SIG-M5 treated with dmso at 0.1 percent for 504 hours (cell line): Measurements from ENCODE around the gene GNRH2.
A peak's percentile ranks its signal among the peaks of the same experiment; 100 is the strongest.
"Not testable (repeated sequence)": the region's sequence is repeated elsewhere in the genome, so short reads cannot be mapped to it uniquely, and the experiment has no call there.

Experiments used
- DNase-seq: peaks from one replicate; lab custom pipeline; 2025; ENCODE audit not compliant: unreplicated experiment; lab: John Stamatoyannopoulos, UW

GNRH2 gene

GRCh38 chr20:3072530-3073250 is 29.3 kb downstream of the GNRH2 start:
- DNase-seq, result no peak

- not testable (repeated sequence) for DNase-seq
Observed at GRCh38 chr20:3073251-3073643, 29.8 kb downstream of the GNRH2 start.

- DNase-seq, result no peak
Observed at GRCh38 chr20:3074812-3075211, 31.4 kb downstream of the GNRH2 start.

GRCh38 chr20:3075315-3075714 is 31.9 kb downstream of the GNRH2 start:
- DNase-seq, result not testable (repeated sequence)

GRCh38 chr20:3077618-3078134 is 34.3 kb downstream of the GNRH2 start:
- DNase-seq, result peak; percentile 16

GRCh38 chr20:3080939-3081388 is 37.5 kb downstream of the GNRH2 start:
- no peak for DNase-seq

- no peak for DNase-seq
Observed at GRCh38 chr20:3081641-3082040, 38.2 kb downstream of the GNRH2 start.

GRCh38 chr20:3082306-3082951 is 39.0 kb downstream of the GNRH2 start:
- no peak for DNase-seq

- DNase-seq, result no peak
Observed at GRCh38 chr20:3082955-3083952, 39.8 kb downstream of the GNRH2 start.

- no peak for DNase-seq
Observed at GRCh38 chr20:3084283-3084985, 41.0 kb downstream of the GNRH2 start, which contains the start of gene AVP. TSS of gene AVP (minus strand) at chr20:3084724. CDS start at chr20:3084674, 50 bp downstream.

- no peak for DNase-seq
Observed at GRCh38 chr20:3084986-3085360, 41.6 kb downstream of the GNRH2 start.

- no peak for DNase-seq
Observed at GRCh38 chr20:3085571-3086072, 42.2 kb downstream of the GNRH2 start.

GRCh38 chr20:3088031-3088430 is 44.6 kb downstream of the GNRH2 start:
- DNase-seq, result no peak

- DNase-seq, result no peak
Observed at GRCh38 chr20:3090565-3090964, 47.1 kb downstream of the GNRH2 start.

GRCh38 chr20:3092611-3093379 is 49.4 kb downstream of the GNRH2 start:
- DNase-seq, result no peak

GRCh38 chr20:3093861-3094361 is 50.5 kb downstream of the GNRH2 start:
- peak; percentile 43 for DNase-seq

GRCh38 chr20:3094848-3095629 is 51.6 kb downstream of the GNRH2 start:
- no peak for DNase-seq
